Stimulated activated naive CD8-positive, alpha-beta T cell treated with anti-CD3 and anti-CD28 coated beads, Interleukin-15, amount 100 ng/mL, for 72 hours (primary cell): ENCODE results near the gene H6PD.

Experiments
- ATAC-seq: fragments of 150-1000 bp; cut with Tn5 transposase; 2 replicates; pipeline ENCODE4 v1.10.0; 2021; ENCODE audit warnings: mild to moderate bottlenecking, moderate library complexity
- DNase-seq, 2 donors: peaks; one replicate each; pipeline ENCODE4 v3.0.0; 2021 to 2022
- H3K27ac Mint-ChIP-seq, 2 donors: one replicate each; pipeline ENCODE4 v1.8.0; 2022; ENCODE audit warnings: mild to moderate bottlenecking in 2 of 2, mixed read lengths in 2 of 2, moderate library complexity in 2 of 2
- H3K27me3 Mint-ChIP-seq: one replicate; pipeline ENCODE4 v1.8.0; 2022; ENCODE audit warnings: mixed read lengths
- H3K4me1 Mint-ChIP-seq: one replicate; pipeline ENCODE4 v1.8.0; 2022; ENCODE audit warnings: mild to moderate bottlenecking, mixed read lengths
- H3K4me3 Mint-ChIP-seq, 2 donors: one replicate each; pipeline ENCODE4 v1.8.0; 2022; ENCODE audit warnings: mild to moderate bottlenecking in 2 of 2, mixed read lengths in 2 of 2, moderate library complexity in 1 of 2
- H3K9me3 Mint-ChIP-seq, 2 donors: one replicate each; pipeline ENCODE4 v1.8.0; 2022; ENCODE audit warnings: mixed read lengths in 2 of 2

Gene H6PD

GRCh38 chr1:9245230-9245619 is 10.7 kb downstream of the H6PD start:
- H3K27me3 Mint-ChIP-seq: no peaks in the 10 kb centered on the region
- no peak overlapping the region for H3K4me3 Mint-ChIP-seq

DNA sequence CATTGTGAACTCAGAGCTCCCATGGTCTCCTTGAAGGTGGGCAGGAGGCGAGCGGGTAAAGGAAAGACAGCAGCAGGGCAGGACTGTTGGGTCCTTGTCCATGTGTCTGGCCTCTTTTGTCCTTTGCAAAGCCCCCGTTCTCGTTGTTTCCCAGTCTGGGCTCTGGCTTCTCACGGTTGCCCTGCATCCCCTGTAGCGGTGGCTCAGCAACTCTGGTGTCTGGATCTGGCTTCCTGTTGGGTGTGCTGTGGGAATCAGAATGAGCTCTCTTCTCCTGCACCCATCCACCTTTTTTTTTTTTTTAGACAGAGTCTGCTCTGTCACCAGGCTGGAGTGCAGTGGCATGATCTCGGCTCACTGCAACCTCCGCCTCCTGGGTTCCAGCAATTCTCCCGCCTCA is 11.1 kb downstream of the H6PD start:
- Mint-ChIP-seq H3K27me3 (no peaks in the 10 kb centered on the region), H3K9me3 (no peaks in the 10 kb centered on the region), H3K27ac (no peak overlapping the region), H3K4me3 (no peak overlapping the region), H3K4me1 (peaks cover 27% of the 10 kb centered on the region)
- ATAC-seq (no peak), DNase-seq (no peak)

More at GRCh38 chr1:9245230-9245619, 10.7 kb downstream of the H6PD start:
- Mint-ChIP-seq H3K9me3 (no peaks in the 10 kb centered on the region), H3K4me1 (peaks cover 32% of the 10 kb centered on the region), H3K27ac (no peak overlapping the region)
- DNase-seq (no peak), ATAC-seq (no peak)

GRCh38 chr1:9246215-9246614 is 11.6 kb downstream of the H6PD start:
- no peak for ATAC-seq

DNA sequence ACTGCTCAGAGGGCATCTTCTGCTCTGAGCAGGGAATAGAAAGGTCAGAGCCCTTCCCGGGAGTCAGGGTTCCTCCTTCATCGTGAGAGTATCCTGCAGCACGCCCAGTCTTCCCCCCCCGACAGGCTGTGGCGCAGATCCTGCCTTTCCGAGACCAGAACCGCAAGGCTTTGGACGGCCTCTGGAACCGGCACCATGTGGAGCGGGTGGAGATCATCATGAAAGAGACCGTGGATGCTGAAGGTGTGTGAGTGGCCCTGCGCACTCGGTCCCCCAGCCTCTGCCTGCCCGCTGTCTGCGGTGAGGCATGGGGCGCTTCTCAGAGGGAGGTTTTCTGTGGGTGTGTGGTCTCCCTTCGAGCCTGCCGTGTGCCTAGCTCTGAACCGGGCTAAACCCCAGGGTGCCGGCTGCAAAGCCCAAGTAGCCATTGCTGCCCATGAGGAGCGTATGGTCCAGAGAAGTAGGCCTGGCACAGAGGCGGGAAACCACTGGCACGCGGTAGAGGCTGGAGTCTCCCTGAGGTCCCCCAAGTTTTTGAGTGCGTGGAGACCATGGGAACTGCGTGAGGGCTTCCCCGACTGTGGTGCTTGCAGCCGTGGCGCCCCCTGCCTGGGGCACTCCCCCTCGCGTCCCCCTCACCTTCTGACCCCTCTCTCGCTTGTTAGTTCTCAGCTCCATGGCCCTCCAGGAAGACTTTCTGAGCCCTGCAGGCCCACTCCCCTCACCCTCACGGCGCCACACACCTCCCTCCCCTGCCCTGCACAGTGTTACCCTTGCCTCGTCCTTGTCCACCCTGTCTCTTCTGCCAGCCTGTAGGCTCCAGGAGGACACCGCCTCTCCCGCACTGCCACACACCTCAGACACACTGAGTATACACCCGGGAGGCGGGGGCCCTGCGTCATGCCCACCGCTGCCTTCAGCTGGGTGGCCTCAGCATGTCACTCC is 12.5 kb downstream of the H6PD start:
- H3K27me3 Mint-ChIP-seq: no peaks in the 10 kb centered on the region
- H3K27ac Mint-ChIP-seq: no peak overlapping the region
- DNase-seq: no peak
- no peaks in the 10 kb centered on the region for H3K9me3 Mint-ChIP-seq
- peaks cover 24% of the 10 kb centered on the region for H3K4me1 Mint-ChIP-seq
- ATAC-seq: peak; percentile 14
- H3K4me3 Mint-ChIP-seq: no peak overlapping the region

More at GRCh38 chr1:9246215-9246614, 11.6 kb downstream of the H6PD start:
- H3K27me3 Mint-ChIP-seq: no peaks in the 10 kb centered on the region
- H3K4me3 Mint-ChIP-seq: no peak overlapping the region
- H3K27ac Mint-ChIP-seq: no peak overlapping the region
- H3K9me3 Mint-ChIP-seq: no peaks in the 10 kb centered on the region
- H3K4me1 Mint-ChIP-seq: peaks cover 24% of the 10 kb centered on the region
- DNase-seq: no peak

- H3K27me3 Mint-ChIP-seq: no peaks in the 10 kb centered on the region
- ATAC-seq (no peak), DNase-seq (no peak)
- H3K27ac Mint-ChIP-seq: no peak overlapping the region
- peaks cover 19% of the 10 kb centered on the region for H3K4me1 Mint-ChIP-seq
- H3K9me3 Mint-ChIP-seq: no peaks in the 10 kb centered on the region
- H3K4me3 Mint-ChIP-seq: no peak overlapping the region
Observed at GRCh38 chr1:9247894-9248293, 13.3 kb downstream of the H6PD start.

DNA sequence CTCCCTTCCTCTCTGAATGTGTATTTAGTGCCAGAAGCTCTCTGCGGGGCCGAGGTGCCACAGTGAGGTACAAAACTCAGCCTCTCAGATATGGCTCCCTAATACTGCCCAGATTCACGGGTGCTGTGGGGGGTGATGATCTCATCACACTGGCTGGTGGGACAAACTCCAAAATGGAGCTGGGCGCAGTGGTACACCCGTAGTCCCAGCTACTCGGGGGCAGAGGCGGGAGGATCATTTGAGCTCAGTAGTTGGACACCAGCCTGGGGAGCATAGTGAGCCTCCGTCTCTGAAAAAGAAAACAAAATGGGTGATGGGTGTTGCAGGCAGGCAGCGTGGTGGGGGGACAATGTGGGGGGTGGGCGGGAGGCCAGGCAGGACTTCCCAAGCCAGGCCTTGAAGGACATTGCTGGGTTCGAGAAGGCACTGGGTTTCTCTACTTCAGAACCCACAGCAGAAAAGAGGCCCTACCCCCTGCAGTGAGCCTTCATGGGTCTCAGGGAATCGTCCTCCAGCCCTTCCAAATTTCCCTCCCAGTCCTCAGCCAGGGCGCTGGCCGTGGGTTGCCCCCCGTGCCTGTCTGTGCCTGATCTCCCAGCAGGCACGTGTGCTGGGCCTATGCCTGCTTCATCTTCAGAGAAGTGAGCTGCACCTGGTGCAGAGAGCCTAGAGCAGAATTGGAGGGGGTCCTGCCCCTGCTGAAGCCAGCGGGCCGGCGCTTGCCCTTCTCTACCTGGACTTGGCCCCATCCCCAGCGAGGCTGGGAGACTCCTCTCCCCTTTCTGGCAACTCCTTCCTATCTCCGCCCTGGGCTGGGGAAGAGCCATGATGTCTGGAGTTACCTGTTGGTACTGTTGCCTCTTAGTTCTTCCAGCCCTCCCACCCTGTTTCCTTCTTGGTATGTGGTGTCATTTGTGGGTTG is 14.0 kb downstream of the H6PD start:
- H3K4me1 Mint-ChIP-seq: peaks cover 18% of the 10 kb centered on the region
- DNase-seq: no peak
- H3K27ac Mint-ChIP-seq: peak overlapping the region in 1 of 2 donors; percentile 55
- H3K9me3 Mint-ChIP-seq: no peaks in the 10 kb centered on the region
- no peak for ATAC-seq
- H3K4me3 Mint-ChIP-seq: no peak overlapping the region
- H3K27me3 Mint-ChIP-seq: no peaks in the 10 kb centered on the region

GRCh38 chr1:9249263-9249533 is 14.6 kb downstream of the H6PD start:
- ATAC-seq (no peak), DNase-seq (no peak)
- Mint-ChIP-seq H3K4me1 (peaks cover 15% of the 10 kb centered on the region), H3K4me3 (no peak overlapping the region), H3K9me3 (no peaks in the 10 kb centered on the region), H3K27ac (peak overlapping the region in 1 of 2 donors; percentile 55), H3K27me3 (no peaks in the 10 kb centered on the region)

DNA sequence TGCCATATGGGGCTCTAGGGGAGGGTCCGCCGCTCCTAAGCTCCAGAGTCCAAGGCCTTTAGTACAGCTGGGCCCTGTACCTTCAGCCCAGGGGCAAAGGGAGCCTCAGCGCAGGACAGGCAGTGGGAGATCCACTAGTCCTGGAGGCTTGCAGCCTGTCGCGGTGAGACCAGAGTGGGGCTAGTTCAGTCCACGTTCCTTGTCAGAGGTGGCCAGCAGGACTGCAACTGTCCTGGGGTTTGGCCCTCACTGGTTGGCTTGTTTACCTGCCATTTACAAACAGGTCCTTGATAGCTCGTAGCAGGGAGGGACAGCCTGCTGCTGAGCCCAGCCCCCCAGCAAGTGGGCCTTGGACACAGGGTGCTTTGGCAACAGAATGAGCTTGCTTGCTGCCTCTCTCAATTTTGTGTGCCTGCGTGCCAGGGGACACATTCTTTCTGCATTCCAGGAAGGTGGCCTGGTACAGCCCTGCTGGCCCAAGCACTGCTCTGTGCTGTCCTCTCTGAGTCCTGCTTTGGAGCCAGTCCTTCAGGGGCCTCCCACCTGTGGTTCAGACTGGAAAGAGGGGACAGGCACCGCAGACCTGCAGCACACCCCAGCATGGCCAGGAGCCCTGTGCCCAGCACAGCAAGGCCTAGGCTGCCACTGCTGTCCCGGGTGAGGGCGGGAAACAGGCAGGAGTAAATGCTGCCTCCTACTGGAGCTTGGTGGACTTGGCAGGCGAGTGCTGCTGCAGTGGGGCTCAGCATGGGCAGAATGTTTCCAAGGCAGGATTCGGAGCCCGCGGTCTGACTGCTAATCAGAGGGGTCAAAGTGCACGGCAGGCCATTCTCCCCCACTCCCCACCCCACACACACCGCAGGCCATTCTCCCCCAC is 15.2 kb downstream of the H6PD start:
- Mint-ChIP-seq H3K27me3 (no peaks in the 10 kb centered on the region), H3K9me3 (no peaks in the 10 kb centered on the region), H3K4me3 (no peak overlapping the region), H3K27ac (no peak overlapping the region), H3K4me1 (peaks cover 15% of the 10 kb centered on the region)
- DNase-seq (peak in 1 of 2 donors; percentile 38), ATAC-seq (peak; percentile 54)

DNA sequence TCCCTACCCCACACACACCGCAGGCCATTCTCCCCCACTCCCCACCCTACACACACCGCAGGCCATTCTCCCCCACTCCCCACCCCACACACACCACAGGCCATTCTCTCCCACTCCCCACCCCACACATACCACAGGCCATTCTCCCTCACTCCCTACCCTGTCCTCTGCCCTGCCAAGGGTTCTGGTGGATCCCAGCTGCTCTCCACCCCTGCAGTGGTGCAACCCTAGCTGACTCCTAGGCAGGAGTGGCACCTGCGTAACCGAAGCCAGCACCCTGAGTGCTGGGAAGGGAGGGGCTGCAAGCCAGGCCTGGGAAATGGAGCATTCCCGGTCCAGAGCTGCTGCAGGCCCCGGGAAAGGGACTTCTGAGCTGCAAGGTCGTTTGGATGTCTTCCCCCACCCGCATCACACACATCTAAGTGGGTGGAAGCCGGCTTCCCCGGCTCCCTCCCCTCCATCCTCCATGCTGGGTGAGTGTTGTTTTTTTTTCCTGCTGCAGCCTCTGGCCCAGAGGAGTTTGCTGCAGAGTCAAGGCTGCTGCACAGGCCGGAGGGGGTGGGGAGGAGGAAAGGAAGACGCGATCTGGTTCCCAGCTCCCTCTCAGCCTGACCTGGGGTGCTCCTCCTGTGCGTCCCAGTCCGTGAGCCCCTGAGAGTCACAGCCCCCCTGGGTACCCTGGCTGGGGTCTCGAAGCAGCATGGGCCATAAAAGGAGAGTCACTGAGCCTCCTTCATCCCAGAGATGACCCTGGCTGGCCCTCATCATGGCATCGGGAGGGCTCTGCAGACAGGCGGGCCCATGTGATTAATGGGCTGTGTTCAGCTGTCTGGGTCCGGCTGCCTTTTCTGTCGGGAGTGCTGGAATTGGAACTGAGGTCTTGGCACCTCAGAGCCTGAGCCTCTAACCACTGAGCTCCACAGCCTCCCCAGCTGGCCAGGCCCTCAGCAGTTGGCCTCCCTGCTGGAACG is 16.1 kb downstream of the H6PD start:
- Mint-ChIP-seq H3K4me1 (peaks cover 15% of the 10 kb centered on the region), H3K27me3 (no peaks in the 10 kb centered on the region), H3K27ac (no peak overlapping the region), H3K4me3 (no peak overlapping the region), H3K9me3 (no peaks in the 10 kb centered on the region)
- DNase-seq (no peak), ATAC-seq (peak; percentile 31)

GRCh38 chr1:9251501-9251900 is 16.9 kb downstream of the H6PD start:
- peaks cover 15% of the 10 kb centered on the region for H3K4me1 Mint-ChIP-seq
- H3K27me3 Mint-ChIP-seq: no peaks in the 10 kb centered on the region
- no peak overlapping the region for H3K4me3 Mint-ChIP-seq
- no peaks in the 10 kb centered on the region for H3K9me3 Mint-ChIP-seq
- ATAC-seq (no peak), DNase-seq (no peak)
- peak overlapping the region in 1 of 2 donors; percentile 19 for H3K27ac Mint-ChIP-seq

- H3K4me1 Mint-ChIP-seq: peaks cover 21% of the 10 kb centered on the region
- no peaks in the 10 kb centered on the region for H3K27me3 Mint-ChIP-seq
- ATAC-seq: no peak
- no peak for DNase-seq
- no peak overlapping the region for H3K4me3 Mint-ChIP-seq
- no peak overlapping the region for H3K27ac Mint-ChIP-seq
- H3K9me3 Mint-ChIP-seq: no peaks in the 10 kb centered on the region
Observed at GRCh38 chr1:9253004-9253403, 18.4 kb downstream of the H6PD start.

GRCh38 chr1:9253453-9254105 is 19.0 kb downstream of the H6PD start:
- Mint-ChIP-seq H3K9me3 (peaks cover 4 to 5% of the 10 kb centered on the region in 2 donors), H3K27ac (peak overlapping the region in 1 of 2 donors; percentile 27), H3K4me1 (peaks cover 25% of the 10 kb centered on the region), H3K4me3 (no peak overlapping the region), H3K27me3 (no peaks in the 10 kb centered on the region)
- no peak for DNase-seq
- ATAC-seq: no peak

- H3K4me1 Mint-ChIP-seq: peaks cover 37% of the 10 kb centered on the region
- ATAC-seq (no peak), DNase-seq (no peak)
- no peak overlapping the region for H3K4me3 Mint-ChIP-seq
- no peaks in the 10 kb centered on the region for H3K27me3 Mint-ChIP-seq
- H3K27ac Mint-ChIP-seq: no peak overlapping the region
- H3K9me3 Mint-ChIP-seq: peaks cover 23 to 27% of the 10 kb centered on the region in 2 donors
Observed at GRCh38 chr1:9256332-9256731, 21.8 kb downstream of the H6PD start.

DNA sequence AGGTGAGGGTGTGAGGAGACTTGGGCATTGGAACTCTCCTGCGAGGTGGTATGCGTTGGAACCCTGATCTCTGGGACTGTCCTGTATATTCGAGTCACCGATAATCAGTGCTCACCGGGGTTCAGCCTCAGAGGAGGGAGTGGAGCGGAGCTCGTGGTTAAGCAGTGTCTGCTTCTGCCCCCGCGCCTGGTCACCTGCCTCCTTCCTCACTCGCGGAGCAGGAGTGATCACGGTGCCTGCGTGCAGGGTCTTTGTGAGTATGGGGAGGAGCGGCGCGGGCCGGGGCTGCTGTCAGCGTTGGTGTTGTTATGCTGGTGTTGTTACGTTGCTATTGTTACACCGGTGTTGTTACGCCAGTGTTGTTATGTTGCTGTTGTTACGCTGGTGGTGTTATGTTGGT is 23.3 kb downstream of the H6PD start:
- ATAC-seq: no peak
- Mint-ChIP-seq H3K27me3 (no peaks in the 10 kb centered on the region), H3K27ac (no peak overlapping the region), H3K4me3 (no peak overlapping the region), H3K4me1 (peaks cover 37% of the 10 kb centered on the region), H3K9me3 (peaks cover 23 to 27% of the 10 kb centered on the region in 2 donors)
- DNase-seq: no peak
